SK-N-SH (cell line): Measurements from ENCODE around the gene SELPLG.

Experiments used
- CTCF ChIP-seq: fragments of 200-600 bp; sonication (generic); IDR thresholded peaks from 2 replicates; pipeline ENCODE4 v1.6.1; 2017; ENCODE audit warnings: antibody characterized with exemption, mild to moderate bottlenecking, moderate library complexity
- EP300 ChIP-seq, 2 experiments: IDR thresholded peaks; 2 replicates each; pipeline versions ENCODE4 v1.4.0 to v1.6.1; 2012; ENCODE audit warnings: borderline replicate concordance in 1 of 2, low read depth in 1 of 2, low read length in 1 of 2
- GABPA ChIP-seq: IDR thresholded peaks from 2 replicates; pipeline ENCODE4 v1.4.0; 2012; ENCODE audit warnings: low read depth, mild to moderate bottlenecking
- JUND ChIP-seq: IDR thresholded peaks from 2 replicates; pipeline ENCODE4 v1.4.0; 2012
- NFIC ChIP-seq: IDR thresholded peaks from 2 replicates; pipeline ENCODE4 v1.4.0; 2012; ENCODE audit warnings: borderline replicate concordance
- PBX3 ChIP-seq: IDR thresholded peaks from 2 replicates; pipeline ENCODE4; 2012
- POLR2AphosphoS5 ChIP-seq: IDR thresholded peaks from 2 replicates; pipeline ENCODE4 v1.6.1; 2012; ENCODE audit warnings: low read depth, low read length
- RFX5 ChIP-seq: IDR thresholded peaks from 2 replicates; pipeline ENCODE4 v1.6.1; 2012; ENCODE audit warnings: mild to moderate bottlenecking, improper control_type of control experiment, low read length
- SIN3A ChIP-seq: IDR thresholded peaks from 2 replicates; pipeline ENCODE4 v1.6.1; 2012; ENCODE audit warnings: low read depth, mild to moderate bottlenecking, low read length, moderate library complexity, borderline replicate concordance
- TCF12 ChIP-seq: IDR thresholded peaks from 2 replicates; pipeline ENCODE4 v1.4.0; 2012
- USF2 ChIP-seq: fragments of 150-350 bp; IDR thresholded peaks from 2 replicates; pipeline ENCODE4 v1.6.1; 2017; ENCODE audit warnings: antibody characterized with exemption, low read length, low read depth, borderline replicate concordance

GRCh38 chr12:108577458-108577857 lies 56.2 kb downstream of the SELPLG start:
- TF ChIP-seq CTCF, result no peak
- TF ChIP-seq TCF12, result no peak
- TF ChIP-seq RFX5, result no peak
- TF ChIP-seq GABPA, result no peak
- TF ChIP-seq USF2, result no peak
- TF ChIP-seq PBX3, result no peak
- no peak for TF ChIP-seq EP300 (IDR thresholded peaks at IDR 0.05; ENCODE audit: borderline replicate concordance in 1 of 2, low read depth in 1 of 2, low read length in 1 of 2)
- TF ChIP-seq JUND, result no peak
- TF ChIP-seq SIN3A, result no peak
- no peak for TF ChIP-seq POLR2AphosphoS5
- TF ChIP-seq NFIC, result no peak
